ENCODE results near the gene TP73.
A peak's percentile ranks its signal among the peaks of the same experiment; 100 is the strongest.

Gene TP73

GRCh38 chr1:3636531-3636930, 15.8 kb upstream of the TP73 start:
- no peak for DNase-seq (ENCODE audit: low read depth)
- no peak overlapping the region for H3K4me3 ChIP-seq (ENCODE audit: low read depth, low read length)
- no peak for TF ChIP-seq CTCF (IDR thresholded peaks at IDR 0.05; ENCODE audit: low read depth, low read length, missing control alignments)

GRCh38 chr1:3638027-3638426, 14.3 kb upstream of the TP73 start:
- TF ChIP-seq CTCF (IDR thresholded peaks at IDR 0.05; ENCODE audit: low read depth, low read length, missing control alignments) = no peak
- no peak overlapping the region for H3K4me3 ChIP-seq (ENCODE audit: low read depth, low read length)
- no peak for DNase-seq (ENCODE audit: low read depth)

- no peak overlapping the region for H3K4me3 ChIP-seq (ENCODE audit: low read depth, low read length)
- no peak for TF ChIP-seq CTCF (IDR thresholded peaks at IDR 0.05; ENCODE audit: low read depth, low read length, missing control alignments)
- DNase-seq (ENCODE audit: low read depth) = peak; percentile 39
Measured at GRCh38 chr1:3638676-3639075, 13.6 kb upstream of the TP73 start.

- no peak for TF ChIP-seq CTCF (IDR thresholded peaks at IDR 0.05; ENCODE audit: low read depth, low read length, missing control alignments)
- no peak overlapping the region for H3K4me3 ChIP-seq (ENCODE audit: low read depth, low read length)
- DNase-seq (ENCODE audit: low read depth) = no peak
Measured at GRCh38 chr1:3639397-3639911, 12.9 kb upstream of the TP73 start.

GRCh38 chr1:3640121-3640837, 12.0 kb upstream of the TP73 start:
- no peak for TF ChIP-seq CTCF (IDR thresholded peaks at IDR 0.05; ENCODE audit: low read depth, low read length, missing control alignments)
- no peak overlapping the region for H3K4me3 ChIP-seq (ENCODE audit: low read depth, low read length)
- DNase-seq (ENCODE audit: low read depth) = no peak

GRCh38 chr1:3641046-3641760, 11.1 kb upstream of the TP73 start:
- DNase-seq (ENCODE audit: low read depth) = no peak
- no peak overlapping the region for H3K4me3 ChIP-seq (ENCODE audit: low read depth, low read length)

More at GRCh38 chr1:3641046-3641760, 11.1 kb upstream of the TP73 start:
- no peak for TF ChIP-seq CTCF (IDR thresholded peaks at IDR 0.05; ENCODE audit: low read depth, low read length, missing control alignments)

Data from GM12864 (cell line).